ENCODE results near the gene RGS7. TPM values are rescaled to one million over a fixed set of nuclear protein-coding genes. Genes with fewer than 3 reads are reported as not detected.

RGS7 gene
- total RNA-seq, 1 donor from 2014 or later, result not detected

GRCh38 chr1:240820816-240821215 lies 536.2 kb downstream of the RGS7 start:
- DNase-seq, result no peak
- TF ChIP-seq CTCF (IDR thresholded peaks at IDR 0.05), result no peak
- H3K4me3 ChIP-seq, result no peak overlapping the region
- H3K9me3 ChIP-seq, result no peaks in the 10 kb centered on the region
- H3K4me1 ChIP-seq, result no peaks in the 10 kb centered on the region
- no peaks in the 10 kb centered on the region for H3K36me3 ChIP-seq
- no peak overlapping the region for H3K27ac ChIP-seq
- no peak for ATAC-seq
- no peaks in the 10 kb centered on the region for H3K27me3 ChIP-seq
- intact Hi-C loops (cut with DNase I), result no loop called here

GRCh38 chr1:240816472-240816871 lies 540.5 kb downstream of the RGS7 start:
- no peak for ATAC-seq
- H3K27me3 ChIP-seq, result no peaks in the 10 kb centered on the region
- intact Hi-C loops (cut with DNase I), result no loop called here
- H3K36me3 ChIP-seq, result no peaks in the 10 kb centered on the region
- no peak for DNase-seq
- H3K9me3 ChIP-seq, result no peaks in the 10 kb centered on the region
- no peak overlapping the region for H3K4me3 ChIP-seq
- no peaks in the 10 kb centered on the region for H3K4me1 ChIP-seq
- H3K27ac ChIP-seq, result no peak overlapping the region
- no peak for TF ChIP-seq CTCF (IDR thresholded peaks at IDR 0.05)

GRCh38 chr1:240813720-240814119 lies 543.3 kb downstream of the RGS7 start:
- Histone ChIP-seq H3K27me3 (no peaks in the 10 kb centered on the region), H3K36me3 (no peaks in the 10 kb centered on the region)

GRCh38 chr1:240811256-240811655 lies 545.7 kb downstream of the RGS7 start:
- no peak overlapping the region for H3K27ac ChIP-seq
- H3K27me3 ChIP-seq, result no peaks in the 10 kb centered on the region
- no peaks in the 10 kb centered on the region for H3K9me3 ChIP-seq
- ATAC-seq (no peak), DNase-seq (no peak)
- H3K4me1 ChIP-seq, result no peaks in the 10 kb centered on the region
- no peak for TF ChIP-seq CTCF (IDR thresholded peaks at IDR 0.05)
- no peaks in the 10 kb centered on the region for H3K36me3 ChIP-seq
- intact Hi-C loops (cut with DNase I), result no loop called here
- H3K4me3 ChIP-seq, result no peak overlapping the region

More at GRCh38 chr1:240813720-240814119, 543.3 kb downstream of the RGS7 start:
- Histone ChIP-seq H3K4me3 (no peak overlapping the region), H3K9me3 (no peaks in the 10 kb centered on the region), H3K4me1 (no peaks in the 10 kb centered on the region), H3K27ac (no peak overlapping the region)
- TF ChIP-seq CTCF (IDR thresholded peaks at IDR 0.05), result no peak
- ATAC-seq, result no peak
- no peak for DNase-seq
- intact Hi-C loops (cut with DNase I), result no loop called here

GRCh38 chr1:240808381-240808780 lies 548.6 kb downstream of the RGS7 start:
- DNase-seq (no peak), ATAC-seq (no peak)
- TF ChIP-seq CTCF (IDR thresholded peaks at IDR 0.05), result no peak
- Histone ChIP-seq H3K27me3 (no peaks in the 10 kb centered on the region), H3K36me3 (no peaks in the 10 kb centered on the region), H3K4me3 (no peak overlapping the region), H3K9me3 (no peaks in the 10 kb centered on the region), H3K27ac (no peak overlapping the region), H3K4me1 (no peaks in the 10 kb centered on the region)
- intact Hi-C loops (cut with DNase I), result no loop called here

GRCh38 chr1:240806200-240806745 lies 550.7 kb downstream of the RGS7 start:
- H3K4me3 ChIP-seq, result no peak overlapping the region
- no peaks in the 10 kb centered on the region for H3K36me3 ChIP-seq
- no peaks in the 10 kb centered on the region for H3K4me1 ChIP-seq
- no peaks in the 10 kb centered on the region for H3K27me3 ChIP-seq
- H3K27ac ChIP-seq, result no peak overlapping the region
- DNase-seq, result no peak
- no peak for ATAC-seq
- TF ChIP-seq CTCF (IDR thresholded peaks at IDR 0.05), result no peak
- intact Hi-C loops (cut with DNase I), result no loop called here
- H3K9me3 ChIP-seq, result no peaks in the 10 kb centered on the region

Measured in upper lobe of right lung (tissue), 1 donor.